Stimulated activated CD4-positive, alpha-beta T cell treated with anti-CD3 and anti-CD28 coated beads, TNF-alpha, amount 100 ng/mL, for 4 hours (primary cell): ENCODE data around the gene GLT6D1.

ENCODE experiments used
- DNase-seq, 3 experiments: peaks; one replicate each; pipeline ENCODE4 v3.0.0-alpha.2; 2020; ENCODE audit warnings: low read depth in 3 of 3

Gene GLT6D1

DNA sequence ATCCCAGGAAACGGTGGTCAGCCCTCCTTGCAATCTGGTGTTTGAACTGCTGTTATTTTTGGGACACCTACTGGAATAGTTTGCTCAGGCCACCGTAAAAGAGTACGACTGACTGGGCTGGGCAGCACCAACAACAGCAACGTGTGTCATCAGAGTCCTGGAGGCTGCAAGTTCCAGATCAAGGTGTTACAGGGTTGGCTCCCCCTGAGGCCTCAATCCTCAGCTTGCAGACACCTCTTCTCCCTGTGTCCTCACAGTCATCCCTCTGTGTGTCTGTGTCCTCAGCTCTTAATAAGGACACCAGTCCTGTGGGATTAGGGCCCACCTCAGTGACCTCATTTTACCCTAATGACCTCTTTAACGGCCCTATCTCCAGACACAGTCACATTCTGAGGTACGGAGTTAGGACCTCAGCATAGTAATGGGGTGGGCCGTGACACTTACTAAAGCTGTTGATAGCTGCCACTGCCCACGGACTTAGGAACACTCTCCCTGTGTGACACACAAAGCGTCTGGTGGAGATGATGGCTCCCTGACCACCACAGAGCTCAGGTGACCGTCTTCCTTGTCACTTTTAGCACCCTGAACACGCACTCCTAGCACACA, 16.8 kb downstream of the GLT6D1 start:
- no peak for DNase-seq

DNA sequence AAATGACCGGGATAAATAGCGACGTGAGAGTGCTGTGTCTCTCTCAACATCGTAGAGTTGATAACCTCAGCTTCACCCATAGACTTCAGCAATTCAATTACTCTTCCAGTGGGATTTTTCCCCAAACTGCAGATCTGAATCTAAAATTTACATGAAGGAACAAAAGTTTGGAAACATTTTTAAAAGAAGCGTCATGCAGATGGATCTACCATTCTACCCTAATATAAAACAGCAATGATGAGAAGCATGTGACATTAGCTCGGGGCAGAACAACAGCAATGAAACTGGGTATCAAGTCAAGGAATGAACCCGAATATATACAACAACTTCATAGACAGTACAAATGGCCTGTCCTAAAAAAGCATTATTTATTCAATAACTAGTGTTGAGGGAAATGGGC, 18.8 kb downstream of the GLT6D1 start:
- DNase-seq, result no peak

DNA sequence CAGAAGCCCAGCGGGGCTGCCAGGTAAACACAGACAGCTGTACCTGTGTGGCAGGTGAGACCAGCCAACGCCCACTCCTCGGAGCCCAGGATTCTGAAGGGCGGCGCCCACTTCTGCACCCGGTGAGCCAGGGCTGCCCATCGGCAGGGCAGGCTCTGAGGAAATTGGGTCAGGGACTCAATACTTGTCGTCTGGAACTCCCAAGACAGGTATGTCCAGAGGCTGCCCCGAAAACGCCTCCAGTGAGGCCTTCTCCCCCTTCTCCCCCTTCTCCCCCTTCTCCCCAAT, 19.8 kb downstream of the GLT6D1 start:
- no peak for DNase-seq

DNA sequence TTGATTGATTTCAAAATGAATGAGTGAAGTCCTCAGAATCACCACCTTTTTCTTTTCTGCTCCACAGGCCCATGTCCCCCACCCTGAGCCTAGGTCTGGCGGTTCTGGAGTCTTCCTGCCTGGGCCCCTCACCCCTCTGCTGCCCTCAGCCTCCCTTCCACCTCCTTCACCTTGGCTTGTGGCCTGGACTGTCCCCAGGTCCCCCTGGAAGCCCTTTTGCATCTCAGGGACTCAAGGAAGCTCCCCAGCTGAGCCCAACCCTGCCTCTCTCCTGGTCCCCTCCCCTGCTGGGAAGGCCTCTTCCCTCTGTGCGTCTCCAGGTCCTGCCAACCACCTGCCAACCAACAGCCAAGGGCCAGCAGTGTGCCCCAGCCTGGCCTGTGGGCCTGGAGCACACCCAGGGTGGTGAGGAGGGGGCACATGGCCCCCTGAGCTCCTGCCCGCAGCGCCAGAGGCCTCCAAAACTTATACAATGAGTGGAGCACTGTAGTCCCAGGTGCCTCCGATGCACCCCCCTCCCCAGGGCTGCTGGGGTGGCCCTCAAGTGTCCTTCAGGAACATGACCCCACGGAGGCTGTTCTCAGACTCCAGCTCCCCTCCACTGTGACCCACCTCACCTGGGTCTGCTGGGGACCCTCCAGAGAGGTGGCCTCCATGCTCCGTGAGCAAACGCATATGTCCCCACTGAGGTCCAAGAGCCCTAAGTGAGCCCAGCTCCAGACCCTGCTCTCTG, 20.3 kb downstream of the GLT6D1 start:
- no peak for DNase-seq

DNA sequence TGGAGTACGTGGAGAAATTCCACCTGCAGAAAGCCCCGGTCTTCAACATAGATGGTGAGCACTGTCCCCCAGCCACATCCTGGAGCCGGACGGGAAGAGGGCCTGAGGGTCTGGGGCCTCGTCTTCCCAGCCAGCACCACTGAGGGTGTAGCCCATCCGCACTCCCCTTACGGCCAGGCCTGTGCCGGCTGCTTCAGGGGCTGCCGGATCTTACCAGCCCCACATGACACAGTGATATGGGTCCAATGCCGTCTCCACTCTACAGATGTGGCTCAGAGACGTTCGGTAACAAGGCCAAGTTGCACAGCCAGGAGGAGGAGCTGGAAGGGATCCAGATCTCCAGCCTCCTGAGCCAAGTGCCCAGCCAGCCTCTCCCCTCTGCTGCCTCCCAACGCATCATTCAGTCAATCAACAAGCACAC, 21.3 kb downstream of the GLT6D1 start:
- no peak for DNase-seq

DNA sequence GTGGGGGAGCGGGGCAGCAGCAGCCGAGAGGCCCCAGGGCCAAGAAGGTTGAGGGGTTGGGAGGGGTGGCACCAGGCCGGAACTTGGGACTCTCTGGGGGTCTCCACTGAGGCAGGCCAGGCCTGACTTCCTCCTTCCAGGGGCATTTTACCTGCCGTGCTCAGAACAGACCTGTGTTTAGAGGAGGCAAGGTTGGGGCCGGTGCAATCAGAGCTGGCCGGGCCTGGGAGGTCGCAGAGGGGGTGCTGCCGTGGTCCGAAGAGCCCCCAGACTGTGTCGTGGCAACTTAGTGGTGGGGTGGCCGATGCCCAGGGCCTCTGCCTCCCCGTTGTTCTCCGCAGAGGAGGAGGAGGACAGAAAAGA, 21.8 kb downstream of the GLT6D1 start:
- DNase-seq, result no peak

DNA sequence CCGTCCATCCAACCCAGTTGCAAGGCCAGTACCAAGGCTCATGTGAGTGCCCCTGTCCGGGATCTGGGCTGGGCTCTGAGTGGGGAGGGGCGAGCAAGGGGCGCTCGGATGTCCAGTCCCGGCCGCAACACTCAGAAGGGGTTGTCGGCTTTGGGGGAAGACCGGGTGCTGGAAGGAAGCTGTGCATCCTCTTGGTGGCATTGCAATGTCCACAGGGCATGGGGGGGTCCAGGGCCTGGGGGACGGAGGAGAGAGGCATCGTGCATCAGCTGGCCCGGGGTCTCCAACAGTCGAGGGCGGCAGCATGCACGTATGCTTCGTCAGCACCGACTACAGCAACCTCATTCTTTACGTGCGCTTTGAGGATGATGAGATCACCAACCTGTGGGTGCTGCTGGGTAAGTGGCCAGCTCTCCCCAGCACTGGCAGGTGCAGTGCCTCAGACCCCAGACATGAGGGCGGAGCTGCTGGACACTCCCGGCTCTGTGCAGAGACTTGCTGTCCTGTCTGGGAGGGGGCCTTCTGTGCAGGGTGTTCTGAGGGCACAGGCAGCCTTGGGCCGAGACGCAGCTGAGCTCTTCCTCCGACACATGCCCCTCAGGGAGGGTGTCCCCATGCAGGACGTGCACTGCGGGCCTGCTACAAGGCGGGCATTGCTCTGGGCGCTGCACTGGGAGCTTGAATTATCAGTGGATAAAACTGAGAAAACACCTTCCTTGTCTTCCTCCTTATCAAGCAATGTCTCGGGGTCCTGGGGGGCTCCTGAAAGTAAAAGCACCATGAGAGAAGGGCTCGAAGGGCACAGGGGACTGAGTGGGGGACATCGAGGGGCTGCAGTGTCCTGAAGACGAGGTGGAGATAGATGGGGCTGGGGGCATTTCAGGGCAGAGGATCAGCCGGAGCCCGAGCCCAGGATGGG, 22.5 kb downstream of the GLT6D1 start:
- DNase-seq, result no peak

DNA sequence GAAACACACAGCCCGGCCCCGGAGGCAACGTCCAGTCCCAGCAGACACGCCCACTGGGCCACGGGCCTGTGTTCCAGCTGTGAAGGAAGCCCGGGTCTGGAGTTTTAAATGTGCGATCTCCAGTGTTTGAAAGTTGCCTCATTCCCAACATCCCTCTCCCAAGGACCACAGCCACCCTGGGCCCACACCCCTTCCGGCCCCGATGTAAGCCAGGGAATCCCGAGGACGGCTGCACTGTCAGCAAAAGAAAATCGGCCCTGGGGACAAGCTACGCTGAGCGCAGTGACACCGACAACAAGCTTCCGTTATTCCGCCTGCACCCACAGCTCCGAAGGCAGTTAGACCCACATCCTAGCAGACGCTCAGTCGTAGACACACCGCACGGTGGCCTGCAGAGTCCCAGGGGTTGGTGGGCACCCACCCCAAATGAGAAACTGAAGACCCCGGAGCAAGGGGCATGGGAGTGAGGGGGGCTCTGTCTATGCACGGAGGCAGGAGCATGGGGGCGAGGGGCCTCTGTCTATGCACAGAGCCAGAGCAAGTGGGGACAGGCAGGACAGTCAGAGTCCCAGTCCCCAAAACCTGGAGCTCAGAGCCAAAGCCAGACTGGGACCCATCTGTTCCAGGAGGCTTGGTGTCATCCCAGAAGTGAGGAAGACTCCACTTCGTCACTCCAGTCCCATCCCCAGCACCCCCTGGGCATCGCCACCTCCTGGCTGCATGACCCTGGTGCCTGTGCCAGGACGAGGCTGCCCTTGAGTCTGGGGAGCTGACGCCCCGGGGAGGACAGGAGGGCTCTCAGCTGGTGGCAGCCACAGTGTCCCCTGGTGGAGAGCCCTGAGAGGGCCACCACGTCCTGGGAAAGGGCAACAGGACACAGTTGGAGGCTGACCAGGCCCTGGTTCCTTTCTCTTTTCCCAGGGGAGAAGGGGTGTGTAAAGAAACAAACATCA, 23.4 kb downstream of the GLT6D1 start:
- no peak for DNase-seq

DNA sequence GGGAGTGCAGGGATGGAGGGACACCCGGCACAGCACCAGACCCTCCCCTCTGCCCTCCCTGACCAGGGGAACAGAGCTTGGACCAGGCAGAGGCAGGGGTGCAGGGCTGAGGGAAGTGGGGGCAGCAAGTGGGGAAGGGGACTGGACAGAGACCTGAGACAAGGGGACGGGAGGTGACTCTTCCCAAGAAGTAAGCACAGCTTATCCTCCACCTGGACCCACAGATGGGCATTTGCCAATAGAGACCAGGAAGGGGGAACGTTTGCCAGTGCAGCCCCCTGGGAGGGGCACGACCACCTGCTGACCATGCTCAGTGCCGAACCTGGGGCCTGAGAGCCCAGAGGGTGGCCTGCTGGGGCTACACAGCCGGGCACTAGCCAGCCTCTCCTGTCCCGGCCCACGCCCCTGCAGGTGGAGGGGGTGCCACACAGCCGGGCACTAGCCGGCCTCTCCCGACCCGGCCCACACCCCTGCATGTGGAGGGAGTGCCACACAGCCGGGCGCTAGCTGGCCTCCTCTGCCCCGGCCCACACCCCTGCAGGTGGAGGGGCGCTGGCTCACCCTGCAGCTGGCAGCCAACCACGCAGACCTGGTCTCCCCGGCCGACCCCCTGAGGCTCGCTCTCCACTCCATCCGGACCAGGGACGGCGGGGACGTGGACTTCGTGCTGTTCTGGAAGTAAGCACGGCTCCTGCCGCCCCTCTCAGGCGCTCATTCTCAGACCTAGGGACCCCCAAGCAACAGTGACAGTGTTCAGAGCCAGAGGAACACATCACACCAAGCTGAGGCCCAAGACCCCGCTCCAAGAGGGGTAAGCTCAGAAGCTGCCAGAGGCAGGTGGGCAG, 24.3 kb downstream of the GLT6D1 start:
- DNase-seq, result no peak

DNA sequence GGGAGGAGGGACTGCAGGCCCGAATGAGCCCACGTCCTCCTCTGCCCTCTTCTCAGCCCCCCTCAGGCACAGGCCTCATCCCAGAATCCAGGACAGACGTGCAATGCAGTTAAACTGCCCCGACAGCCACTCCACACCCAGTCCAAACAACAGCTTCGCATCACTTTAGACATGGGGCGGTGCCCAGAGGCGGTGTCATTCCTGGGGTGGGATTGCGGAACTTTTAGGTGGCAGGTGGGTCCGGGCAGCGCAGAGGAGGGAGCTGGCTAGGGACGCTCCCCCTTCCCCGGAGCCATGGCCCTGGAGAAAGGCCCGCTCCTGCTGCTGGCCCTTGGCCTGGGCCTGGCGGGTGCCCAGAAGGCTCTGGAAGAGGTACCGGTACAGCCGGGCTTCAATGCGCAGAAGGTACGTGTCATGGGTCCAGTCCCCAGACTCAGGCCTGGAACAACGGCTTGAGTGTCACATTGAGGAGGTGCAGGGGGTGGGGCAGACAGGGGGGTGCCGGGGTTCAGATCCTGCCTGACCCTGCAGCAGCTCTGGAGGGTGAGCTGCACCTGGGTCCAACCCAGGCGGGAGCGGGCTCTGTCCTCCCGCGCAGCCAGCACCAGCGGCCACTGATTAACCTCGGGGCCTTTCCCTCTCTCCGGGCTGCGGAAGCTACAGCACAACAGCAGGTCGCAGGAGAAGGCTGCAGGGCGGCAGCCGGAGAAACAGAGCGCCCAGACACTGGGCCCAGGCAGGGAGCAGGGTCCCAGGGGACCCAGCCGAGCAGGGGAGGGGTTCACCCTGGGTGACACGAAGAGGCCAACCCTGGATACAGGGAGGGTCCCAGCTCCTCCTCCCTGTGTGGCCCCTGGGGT, 25.2 kb downstream of the GLT6D1 start:
- DNase-seq, result no peak

DNA sequence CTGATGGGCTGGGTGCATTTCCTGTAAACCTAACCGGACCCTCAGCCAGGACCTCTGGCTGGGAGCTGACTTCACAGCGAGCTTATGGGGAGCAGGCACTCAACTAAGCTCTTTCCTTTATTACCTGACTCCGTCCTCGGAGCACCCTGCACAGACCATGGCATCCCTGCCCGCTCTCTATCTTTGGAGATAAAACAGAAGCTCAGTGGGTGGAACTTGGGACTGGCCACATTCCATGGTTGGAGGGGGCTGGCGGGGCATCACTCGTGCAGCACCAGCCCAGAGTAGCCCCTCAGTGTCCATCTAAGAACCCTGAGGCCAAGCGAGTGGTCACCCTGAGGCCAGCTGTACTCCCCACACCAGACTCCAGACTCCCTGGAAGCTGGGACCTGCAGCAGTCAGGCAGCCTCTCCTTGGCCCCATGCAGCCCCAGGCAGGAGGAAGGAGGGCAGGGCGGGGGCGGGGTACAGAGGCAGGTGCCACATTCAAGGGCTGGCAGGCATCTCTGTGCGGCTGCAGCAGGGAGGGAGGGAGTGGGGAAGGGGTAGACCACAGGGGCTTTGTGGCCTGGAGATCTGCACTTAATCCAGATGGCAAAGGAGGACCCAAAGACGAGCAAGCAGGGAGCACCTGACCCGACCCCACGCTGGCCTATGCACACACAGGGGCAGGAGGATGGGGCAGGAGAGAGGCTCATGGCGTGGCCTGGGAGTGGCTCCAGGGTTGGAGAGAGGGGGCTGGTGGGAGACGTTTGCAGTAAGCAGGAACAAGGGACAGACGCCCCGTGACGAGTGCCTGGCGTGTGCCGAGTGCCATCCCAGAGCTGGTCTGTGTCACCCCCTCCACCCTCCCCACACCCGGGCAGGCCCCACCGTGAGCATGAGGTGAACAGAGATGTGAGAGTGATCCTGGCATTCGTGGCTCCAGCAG, 26.1 kb downstream of the GLT6D1 start:
- DNase-seq, result no peak

DNA sequence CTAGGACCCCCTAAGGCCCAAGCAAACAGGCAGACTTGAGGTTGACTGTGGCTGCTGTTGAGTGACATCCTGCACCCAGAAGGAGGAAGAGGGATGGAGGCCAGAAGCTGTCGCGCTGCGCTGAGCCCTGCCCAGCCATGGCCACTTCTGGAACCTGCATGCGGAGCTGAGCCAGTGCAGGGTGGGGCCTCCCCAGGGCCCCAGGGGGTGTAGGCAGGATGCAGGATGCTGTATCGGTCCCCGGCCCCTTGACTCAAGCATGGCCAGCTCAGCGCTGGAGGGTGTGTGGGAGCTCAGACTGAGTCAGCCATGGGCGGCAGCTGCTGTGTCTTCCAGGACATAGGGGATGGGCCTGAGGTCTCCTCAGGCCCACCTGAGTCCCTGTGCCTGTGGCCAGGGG, 26.9 kb downstream of the GLT6D1 start:
- no peak for DNase-seq

DNA sequence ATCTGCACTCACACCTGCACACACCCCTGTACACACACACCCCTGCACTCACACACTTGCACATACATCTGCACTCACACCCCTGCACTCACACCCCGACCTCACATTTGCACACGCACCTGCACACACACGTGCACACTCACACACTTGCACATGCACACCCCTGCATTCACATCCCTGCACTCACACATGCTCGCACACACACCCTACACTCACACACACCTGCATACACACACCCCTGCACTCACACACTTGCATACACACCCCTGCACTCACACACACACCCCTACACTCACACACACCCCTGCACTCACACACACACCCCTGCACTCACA, 27.5 kb downstream of the GLT6D1 start:
- no peak for DNase-seq

DNA sequence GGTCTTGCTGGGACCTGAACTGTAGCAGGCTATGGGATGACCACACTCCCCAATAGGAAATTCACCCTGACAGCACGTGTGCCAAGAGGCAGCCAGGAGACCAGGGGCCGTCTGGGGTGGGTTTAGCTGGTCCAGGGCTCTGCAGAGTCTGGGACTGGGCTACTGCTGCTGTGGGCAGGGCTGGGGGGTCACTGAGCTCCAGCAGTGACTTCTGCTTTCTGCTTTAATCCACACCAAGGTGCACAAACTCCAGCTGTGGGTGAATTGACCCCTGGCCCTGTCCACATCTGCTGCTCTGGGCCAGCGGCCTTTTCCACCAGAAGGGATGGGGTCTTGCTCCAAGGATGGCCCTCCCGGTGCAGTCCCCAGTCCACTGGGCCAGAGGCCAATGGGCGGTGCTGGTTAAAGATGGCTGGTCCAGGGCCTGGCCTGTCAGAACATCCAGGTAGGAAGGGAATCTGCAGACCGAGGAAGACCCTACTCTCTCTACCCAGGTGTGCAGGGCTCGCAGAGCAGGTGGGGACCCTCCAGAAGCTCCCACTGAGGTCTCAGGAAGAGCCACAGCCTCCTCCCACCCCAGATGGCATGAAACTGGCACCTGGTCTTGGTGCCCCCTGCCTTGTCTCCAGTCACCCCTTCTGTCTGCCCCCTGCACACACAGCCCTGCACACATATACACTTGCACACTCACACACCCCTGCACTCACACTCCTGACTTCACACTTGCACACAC, 28.0 kb downstream of the GLT6D1 start:
- DNase-seq, result no peak

DNA sequence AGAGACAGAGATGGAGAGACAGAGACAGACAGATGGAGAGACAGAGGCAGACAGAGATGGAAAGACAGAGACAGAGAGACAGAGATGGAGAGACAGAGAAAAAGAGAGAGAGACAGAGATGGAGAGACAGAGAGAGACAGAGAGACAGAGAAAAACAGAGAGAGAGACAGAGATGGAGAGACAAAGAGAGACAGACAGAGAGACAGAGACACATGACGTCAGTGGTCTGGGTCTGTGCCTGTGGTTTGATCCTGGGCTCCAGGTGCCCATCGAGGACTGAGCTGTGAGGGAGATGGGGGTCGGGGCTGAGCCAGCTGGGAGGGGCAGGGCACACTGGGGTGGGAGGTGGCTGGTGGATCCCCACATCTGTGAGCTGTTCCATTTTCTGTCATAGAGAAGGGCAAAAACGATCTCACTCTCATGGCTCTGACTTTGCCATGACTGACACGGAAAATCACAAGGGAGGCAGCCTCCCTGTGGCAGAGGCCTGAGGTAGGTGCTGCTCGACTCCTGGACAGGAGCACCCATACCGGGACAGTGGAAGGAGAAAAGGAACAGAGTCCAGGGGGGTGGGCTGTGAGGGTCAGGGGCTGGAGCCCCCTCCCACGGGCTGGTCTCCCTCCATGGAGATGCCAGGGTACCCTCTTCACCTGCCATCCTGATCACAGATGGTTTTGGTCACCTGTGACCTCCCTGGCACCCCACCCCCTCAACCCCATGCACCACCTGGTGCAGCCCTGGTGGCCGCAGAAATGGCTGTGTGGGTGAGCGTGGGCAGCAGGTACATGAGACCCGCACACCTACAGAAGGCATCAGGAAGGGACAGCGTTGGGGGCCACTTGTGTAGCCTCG, 28.8 kb downstream of the GLT6D1 start:
- DNase-seq, result no peak

DNA sequence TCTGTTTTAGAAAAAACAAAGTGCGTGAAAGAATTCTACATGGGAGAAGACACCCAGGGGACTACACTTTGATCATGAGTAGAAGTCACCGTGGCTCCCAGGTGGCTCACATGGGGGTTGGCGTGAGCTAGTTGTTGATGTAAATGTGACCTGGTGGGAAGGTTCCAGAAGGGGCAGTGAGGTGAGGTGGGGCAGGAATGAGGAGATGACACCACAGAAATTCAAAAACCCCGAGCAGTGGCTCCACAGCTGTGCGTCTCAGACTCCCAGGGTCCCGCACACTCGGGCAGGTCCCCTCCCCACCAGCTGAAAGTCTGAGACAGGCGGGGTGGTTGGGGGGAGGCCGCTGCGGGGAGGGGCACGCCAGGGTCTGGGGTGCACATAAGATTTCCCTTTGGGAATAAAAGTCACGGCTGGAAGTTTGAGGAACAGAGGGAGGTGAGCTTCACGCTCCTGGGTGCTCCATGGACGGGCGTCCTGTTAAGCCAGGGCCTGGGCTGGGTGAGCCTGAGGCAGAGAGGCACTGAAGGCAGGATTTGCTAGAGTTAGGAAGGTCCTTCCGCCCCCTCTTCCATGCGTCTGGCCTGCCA, 29.9 kb downstream of the GLT6D1 start:
- DNase-seq, result no peak

DNA sequence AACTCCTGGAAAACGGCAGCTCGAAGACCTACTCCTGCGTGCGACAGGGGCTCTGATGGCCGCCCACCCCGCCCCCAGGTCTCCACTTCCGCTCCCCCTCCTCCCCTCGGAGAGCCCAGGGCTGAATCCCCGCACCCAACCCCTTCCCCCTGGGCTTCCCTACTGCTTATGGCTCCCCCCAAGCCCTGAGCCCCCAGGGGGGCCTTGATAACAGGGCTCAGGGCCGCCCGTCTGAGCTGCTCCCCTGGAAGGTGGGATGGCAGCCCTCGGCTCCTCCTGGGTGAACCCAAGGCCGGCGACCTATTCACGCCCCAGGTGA, 30.4 kb downstream of the GLT6D1 start:
- DNase-seq, result no peak
